AG08396 (cell line): ENCODE results near the gene CEP128.

Experiments
- DNase-seq: peaks from one replicate; pipeline ENCODE4 v3.0.0; 2012; ENCODE audit warnings: low spot score, mixed read lengths

The CEP128 gene

DNA sequence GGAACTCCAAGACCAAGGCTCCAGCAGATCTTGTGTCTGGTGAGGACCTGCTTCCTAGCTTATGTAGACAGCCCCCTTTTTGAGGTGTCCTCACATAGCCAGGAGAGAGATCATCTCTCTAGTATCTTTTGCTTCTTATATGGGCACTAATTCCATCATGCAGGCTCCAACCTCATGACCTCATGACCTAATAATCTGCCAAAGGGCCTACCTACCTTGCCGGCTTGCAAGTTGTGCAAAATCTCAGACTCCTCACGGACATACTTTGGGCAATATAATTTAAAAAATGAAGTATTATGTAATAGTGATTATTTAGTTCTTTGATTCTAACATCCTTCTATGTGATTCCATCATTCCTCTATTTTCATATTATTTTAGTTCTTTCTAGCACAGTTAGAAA is 397.2 kb downstream of the CEP128 start:
- DNase-seq: no peak

DNA sequence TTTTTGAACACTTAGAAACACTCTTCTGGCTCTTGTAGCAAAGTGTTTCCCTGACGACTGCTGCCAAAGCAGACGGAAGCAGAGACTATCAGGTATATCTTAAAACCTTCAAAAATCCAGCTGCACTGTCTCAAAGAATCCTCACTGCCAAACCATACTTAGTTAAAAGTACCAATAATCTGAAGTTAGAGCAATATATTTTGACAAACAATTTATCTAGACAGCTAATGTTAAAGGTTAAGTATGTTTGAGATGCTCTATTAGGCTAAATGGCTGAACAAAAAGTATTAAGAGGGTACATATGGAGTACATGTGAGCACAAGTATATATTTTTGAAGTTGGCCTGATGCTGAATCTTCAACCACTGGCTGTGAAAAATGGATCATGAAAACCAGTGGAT is 398.3 kb downstream of the CEP128 start:
- no peak for DNase-seq

DNA sequence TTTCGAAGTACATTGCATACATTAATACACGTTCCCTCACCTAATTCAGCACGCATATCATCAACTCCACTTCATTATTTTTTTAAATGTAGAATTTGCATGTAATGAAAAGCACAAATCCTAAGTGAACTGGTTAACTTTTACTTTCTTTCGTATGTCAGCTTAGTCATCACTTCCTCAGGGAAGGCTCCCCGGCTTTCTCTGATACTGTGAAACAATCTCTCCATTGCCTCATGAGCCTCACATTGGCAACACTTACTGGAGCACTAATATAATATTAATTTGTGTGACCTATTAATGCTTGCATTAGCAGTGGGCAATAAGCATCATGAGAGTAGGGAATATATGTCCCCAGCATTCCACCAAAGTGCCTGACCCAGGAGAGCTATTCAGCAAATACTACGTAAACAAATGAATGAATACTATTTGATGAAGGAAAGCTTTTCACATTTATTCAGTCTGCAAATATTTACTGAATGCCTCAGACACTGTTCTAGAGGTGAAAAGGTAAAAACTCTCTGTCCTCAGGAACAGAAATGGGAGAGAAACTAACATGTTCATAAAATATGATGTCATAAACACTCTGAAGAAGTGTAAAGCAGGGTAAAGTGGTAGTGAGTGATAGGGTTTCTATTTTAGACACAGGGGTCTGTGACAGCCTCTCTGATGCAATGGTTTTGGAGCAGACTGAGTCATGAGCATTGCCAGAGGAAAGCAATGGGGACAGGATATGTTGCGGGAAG is 402.7 kb downstream of the CEP128 start:
- no peak for DNase-seq

DNA sequence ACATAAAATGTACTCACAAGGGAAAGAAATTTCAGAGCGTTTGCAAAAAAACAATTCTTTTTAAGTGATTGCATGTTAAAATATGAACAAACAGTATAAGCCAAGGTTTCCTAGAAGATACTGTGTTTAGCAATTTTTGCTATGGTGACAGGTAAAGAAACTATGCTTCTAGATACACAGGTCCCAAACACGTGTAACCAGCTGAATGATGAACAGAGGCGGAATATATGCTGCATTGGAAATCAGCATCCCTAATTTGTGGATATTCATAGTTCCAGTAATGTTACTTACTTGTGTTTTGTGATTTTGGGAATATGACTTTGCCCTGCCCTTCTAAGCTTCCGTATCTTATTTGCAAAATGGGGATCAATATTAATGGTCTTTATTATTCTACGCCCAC is 403.9 kb downstream of the CEP128 start:
- DNase-seq: no peak

DNA sequence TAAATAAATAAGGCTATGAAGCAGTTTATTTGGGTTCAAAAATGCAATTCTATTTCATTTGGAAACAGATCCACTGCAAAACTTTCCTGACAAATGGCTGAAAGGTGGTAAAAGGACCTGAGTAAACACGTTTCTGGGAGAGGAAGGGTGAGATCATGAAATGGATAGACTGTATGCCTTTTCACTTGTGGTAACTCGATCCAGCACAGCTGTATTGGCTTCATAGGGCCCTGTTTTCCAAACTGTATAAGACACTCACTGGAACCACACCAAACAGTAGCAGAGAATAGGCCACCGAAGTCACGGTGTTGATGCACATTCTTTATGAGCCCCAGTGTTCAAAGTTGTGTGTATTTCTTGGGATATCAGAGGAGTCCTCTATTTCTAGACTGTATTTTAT is 405.1 kb downstream of the CEP128 start:
- DNase-seq: no peak

DNA sequence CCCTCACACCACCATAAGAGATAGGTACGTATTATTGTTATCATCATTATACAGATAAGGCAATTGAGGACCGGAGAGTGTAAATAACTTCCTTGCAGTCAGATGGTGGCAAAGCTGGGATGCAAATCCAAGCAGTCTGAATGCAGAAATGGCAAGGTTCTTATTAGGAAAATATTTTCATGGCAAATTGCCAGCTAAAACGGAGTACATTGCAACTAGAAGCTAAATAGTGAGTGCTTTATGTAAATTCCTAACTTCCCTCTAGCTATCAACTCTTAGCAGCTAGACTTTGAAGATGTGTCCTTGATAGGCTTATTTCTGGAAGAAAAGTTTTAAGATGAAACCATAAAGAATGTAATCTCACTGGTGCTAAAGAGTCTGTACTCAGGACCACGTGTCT is 406.4 kb downstream of the CEP128 start:
- DNase-seq: no peak

DNA sequence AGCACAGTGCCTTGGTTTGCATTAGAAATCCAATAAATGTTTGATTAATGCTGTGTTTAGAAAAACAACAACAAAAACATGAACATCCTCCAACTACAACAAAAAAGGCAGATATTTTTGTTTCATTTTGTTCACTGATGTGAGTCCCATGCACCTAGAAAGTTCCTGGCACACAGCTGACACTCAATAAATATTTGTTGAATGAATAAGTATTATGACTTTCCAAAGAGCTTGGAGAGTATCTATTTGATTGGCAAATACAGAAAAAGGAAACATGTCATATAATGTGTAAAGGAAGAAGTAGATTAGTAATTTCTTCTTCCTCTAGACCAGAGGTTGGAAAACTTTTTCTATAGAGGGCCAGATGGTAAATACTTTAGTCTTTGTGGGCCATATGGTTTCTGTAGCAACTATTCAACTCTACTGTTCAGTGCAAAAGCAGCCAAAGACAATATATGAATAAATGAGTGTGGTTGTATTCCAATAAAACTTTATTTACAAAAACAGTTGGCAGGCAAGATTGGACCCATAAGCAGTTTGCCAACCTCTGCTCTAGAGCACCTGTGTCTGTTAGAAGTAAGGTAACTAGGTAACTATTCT is 417.9 kb downstream of the CEP128 start:
- DNase-seq: no peak

DNA sequence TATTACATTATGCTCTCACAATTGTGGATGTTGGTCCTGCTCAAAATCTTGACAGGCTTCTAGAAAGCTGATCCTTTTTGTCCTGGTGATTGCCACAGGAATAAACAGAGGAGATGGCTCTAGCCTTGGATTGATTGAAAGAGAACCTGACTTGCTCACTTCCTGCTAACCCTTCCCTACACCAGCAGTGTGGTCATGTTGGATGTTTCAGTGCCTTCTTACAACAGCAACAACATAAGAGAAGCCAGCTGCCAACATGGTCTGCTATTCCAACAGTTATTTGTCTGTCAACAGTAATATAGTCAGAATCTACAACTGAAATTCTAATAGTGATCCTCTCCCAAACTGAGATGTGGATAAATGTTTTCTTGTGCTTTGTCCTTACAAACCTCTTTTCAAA is 418.6 kb downstream of the CEP128 start:
- no peak for DNase-seq

DNA sequence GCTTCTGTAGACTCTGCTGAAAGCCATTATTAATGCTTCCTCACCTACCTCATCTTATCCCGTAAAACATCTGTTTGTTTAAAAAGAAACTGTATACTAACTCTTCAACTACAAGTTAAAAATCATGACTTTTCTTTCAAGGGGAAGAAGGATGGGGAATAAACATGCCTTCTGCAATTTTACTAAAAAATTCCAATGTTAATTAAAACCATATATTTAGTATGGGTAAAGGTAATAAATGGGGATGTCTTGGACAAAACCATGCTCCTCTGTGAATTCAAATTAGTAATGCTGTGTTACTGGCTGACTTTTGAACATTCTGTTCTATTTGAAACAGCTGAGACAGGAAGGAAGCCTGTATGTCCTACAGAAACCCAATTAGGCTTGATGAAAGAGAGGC is 419.1 kb downstream of the CEP128 start:
- DNase-seq: no peak

DNA sequence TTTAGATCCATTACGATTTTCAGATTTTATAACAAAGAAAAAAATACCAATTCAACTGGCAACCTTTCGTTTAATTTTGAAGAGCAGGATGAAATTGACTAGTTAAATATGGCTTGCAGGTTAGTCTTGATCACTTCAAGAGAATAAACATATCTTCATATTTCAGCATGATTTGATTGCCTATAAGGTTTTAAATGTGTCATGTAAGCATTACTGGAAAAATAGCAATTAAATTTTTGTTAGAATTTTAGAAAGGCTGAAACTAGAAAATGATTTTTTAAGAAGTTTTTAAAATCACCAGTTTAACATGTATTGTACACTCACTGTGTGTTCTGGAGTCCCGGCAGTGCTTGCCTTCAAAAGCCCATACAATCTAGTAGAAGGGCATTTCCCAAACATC is 420.1 kb downstream of the CEP128 start:
- no peak for DNase-seq

DNA sequence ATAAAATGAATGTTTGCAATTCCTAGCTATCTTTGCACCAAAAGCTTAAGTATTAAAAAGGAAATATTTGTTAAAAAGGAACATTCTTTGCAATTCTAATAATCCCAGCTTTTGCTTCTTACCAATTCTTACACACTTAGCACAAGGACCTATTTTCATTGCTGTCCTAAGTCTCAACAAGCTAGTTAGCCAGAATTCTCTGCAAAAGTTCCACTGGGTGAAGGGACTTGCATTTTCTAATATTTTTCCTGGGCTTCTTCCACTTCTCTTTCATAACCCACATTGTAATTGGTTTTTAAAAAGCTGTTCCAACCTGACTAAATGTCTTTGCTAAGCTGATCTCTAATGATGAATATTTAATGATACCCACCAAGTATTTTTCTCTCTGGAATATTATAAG is 422.5 kb downstream of the CEP128 start:
- no peak for DNase-seq

DNA sequence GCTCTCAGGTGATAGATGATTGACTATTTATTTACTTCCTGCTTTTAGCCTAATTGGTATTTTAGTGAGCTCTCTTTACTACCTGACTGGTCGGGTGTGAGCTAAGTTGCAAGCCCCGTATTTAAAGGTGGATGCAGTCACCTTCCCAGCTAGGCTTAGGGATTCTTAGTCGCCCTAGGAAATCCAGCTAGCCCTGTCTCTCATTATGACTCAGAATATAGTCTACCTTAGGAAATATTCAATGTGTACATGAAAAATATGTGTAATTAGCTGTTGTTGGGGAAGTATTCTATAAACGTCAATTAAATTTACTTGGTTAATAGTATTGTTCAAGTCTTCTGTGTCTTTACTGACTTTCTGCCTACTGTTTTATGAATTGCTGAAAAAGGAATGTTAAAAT is 423.4 kb downstream of the CEP128 start:
- DNase-seq: no peak

DNA sequence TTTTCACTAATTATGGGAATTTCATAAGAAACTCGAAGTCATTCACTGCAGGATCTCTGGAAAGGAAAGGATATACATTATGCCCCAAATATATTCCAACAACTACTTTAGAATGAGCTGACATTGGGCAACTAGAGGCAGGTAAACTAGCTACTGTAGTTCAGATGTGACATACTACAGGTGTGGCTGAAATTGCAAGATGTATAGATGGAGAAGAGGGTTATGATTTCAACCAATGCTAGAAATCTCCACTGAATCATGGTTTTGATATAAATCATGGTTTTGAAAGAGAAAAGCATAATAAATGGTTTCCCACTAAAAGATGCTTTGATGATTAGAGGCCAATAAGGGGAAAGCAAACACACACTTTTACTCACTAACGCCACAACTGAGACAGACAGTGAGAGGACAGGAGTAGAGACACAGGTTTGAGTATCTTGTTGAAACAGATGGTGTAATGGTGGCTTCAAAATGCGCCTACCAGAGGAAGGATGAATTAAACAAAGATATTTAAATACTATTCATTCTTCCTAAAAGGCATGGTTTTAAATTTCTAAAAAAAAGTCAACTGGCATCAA is 434.2 kb downstream of the CEP128 start:
- DNase-seq: no peak

DNA sequence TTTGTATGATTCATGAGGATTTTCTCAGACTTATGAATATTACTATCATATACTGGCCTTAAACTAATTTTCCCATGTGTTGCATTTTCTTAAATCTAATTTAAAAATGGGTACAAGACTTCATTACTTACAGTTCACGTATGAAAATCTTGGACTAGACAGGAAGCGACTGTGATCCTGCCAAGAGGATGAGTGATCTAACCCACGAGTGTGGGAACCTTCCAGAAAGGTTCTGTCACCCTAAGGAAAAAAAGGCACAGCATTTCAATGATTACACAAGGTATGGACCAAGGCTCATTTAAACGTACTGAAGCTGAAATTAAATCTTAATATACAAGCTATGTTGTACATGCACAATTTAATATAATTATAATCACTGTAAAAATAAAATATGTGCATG is 436.8 kb downstream of the CEP128 start:
- DNase-seq: no peak

DNA sequence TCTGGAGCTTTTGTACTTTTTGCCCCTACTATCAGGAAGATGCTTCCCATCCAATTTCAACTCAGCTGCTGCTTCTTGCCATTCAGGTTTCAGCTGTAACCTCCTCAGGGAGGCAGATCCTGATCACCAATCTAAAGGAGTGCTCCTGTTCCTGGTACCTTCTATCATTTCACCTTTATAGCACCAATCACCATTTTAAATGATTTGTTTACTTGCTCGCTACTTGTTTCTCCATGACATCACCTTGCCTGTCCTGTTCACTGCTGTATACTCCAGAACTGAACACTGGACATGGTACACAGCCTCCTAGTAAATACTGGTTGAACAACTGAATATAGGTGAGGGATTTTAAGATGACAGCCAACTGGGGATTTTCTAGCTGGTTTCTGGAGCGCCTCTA is 443.0 kb downstream of the CEP128 start:
- DNase-seq: no peak

DNA sequence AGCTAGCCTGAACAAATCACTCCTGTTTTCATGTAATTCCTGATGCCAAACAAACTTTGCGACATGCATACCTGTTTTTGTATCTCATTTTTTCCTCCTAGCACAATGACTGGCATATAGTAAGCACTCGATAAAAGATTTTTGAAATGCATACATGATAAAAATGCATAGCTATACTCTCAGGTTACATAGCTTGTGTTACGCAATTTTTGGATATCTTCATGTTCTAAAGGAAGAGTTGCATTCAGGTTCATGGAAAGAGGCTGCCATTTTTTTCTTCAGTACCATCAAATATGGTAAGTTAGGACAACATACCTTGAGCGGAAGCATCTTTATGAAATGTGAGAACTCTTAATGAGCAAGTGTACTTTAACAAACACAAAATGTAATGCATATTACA is 445.4 kb downstream of the CEP128 start:
- DNase-seq: no peak

DNA sequence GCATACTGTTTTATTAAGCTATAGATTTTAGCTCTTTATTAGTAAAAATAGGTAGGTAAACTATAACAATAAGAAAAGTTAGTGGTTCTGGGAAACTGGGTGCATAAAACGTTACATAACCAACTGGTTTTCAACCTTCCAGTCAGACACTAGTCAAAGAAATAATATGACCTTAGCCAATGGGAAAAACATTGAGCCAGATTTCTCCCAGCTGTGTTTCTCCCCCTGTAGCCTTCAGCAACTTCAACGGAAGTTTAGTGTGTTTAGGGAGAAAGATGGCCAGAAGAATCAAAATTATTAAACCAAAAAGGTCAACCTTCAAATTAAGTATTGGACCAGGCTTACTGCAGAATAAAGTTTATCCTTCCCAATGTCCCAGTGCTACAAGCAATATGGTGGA is 446.8 kb downstream of the CEP128 start:
- no peak for DNase-seq

DNA sequence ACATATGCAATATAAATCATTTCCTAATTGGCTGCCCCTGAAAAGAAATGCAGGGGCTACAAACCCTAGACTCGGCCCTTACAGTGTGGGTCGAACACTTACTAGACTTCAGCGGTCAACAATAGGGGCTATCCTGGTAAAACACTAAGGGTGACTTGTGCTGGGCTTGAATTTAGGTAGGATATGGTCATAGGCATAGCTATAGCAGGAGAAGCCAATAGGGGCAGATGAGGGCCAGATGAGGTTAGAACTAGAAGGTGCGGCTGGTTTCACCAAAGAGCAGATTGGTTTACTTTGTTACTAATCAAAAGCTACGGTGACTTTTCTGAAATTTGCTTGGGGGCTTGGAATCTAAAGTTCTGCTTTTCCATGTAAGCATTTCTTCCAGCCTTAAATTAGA is 447.9 kb downstream of the CEP128 start:
- DNase-seq: no peak

DNA sequence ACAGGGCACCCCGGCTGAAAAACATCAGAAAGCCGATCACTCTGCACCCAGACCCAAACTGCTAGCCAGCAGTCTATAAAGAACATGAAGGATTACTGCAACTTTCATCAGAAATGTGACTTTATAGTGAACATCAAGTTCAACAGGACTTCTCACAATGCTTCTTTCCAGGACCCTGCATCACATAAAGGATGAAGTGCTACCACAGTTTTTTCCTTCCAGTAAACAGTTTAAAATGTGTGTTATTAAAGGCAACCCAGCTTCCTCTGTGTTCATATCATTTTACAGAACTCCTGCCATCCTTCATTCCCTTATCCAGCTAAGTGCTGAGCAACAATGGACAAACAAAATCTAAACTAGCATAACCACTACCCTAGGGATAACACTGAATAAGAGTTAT is 449.9 kb downstream of the CEP128 start:
- no peak for DNase-seq

DNA sequence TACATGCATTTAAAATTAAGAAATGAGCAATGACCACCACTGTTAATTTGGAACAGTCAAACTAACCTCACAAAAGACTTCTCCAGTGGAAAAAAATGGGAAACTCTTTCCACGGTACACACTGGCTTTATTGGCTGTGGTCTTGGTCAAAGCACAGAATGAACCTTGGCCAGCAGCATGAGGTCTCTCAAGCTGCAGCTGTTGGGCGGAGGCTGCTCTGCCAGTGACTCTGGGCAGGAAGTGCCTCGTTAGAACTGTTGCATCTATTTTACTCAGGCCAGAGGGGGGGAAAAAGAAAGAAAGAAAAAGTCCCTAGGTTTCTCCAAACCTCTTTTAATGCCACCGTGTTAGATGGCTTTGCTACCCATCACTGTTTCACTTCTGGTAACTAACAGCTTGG is 450.4 kb downstream of the CEP128 start:
- peak; percentile 47 for DNase-seq

DNA sequence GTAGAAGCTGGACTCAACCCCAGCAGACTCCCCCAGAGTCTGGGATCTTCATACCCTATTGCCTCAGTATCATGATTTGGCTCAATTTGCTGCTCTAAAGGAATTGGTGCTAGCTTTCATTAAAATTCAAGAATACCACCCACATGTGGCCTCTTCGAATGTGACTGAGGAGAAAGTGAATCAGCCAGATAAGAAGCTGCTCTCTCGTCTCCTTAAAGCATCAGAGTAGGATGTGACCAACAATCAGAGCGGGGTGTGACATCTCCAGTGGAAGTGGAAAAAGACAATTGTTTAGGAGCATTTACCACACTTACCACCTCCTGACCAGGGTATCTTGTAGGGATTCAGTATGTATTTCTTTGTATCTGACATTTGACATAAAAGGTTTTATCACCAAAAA is 452.0 kb downstream of the CEP128 start:
- no peak for DNase-seq

DNA sequence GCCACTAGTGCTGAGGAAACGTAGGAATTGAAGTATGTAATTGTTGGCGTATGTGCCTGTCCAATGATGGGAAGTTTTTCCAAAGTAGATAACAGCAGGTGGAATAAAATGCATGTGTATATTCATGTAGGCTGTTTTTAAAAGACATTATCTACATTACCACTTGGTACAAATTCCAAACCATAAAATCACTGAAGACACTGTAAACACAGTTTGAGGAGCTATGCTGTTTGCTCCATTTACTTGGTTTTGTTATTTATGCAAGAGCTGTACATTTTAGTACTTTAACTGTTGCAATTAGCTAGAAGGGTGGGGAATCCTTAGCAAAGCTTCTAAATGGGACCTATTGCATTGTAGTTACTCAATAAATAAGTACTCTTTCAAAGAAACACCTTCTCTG is 455.8 kb downstream of the CEP128 start:
- DNase-seq: no peak

DNA sequence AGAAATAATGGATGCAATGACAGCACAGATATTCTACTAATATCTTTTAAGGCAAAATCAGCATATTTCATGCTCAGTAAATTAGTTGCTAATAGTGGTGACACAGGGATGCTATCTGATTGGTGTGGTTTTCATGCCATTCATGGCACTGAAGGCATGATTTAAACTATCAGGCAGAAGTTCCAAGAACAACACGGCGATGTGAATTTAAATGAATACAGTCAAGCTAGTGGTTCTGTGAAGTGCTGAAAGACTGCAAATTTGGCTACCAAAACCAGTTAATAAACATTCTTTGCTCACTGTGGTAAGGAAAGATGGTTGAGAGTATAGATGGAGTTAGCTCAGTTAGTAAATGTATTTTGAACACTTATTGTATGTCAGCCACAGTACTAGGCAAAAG is 458.2 kb downstream of the CEP128 start:
- no peak for DNase-seq
